BE2C (cell line): ENCODE results near the gene FKBP5.

Source experiments
- DNase-seq: peaks from one replicate; pipeline ENCODE4 v3.0.0-alpha.2; 2020
- H3K27me3 ChIP-seq: fragments of 250-450 bp; sonication (Bioruptor Pico); 2 replicates; pipeline ENCODE4 v1.5.1; 2020; ENCODE audit warnings: mild to moderate bottlenecking
- H3K36me3 ChIP-seq: fragments of 250-450 bp; sonication (Bioruptor Pico); 2 replicates; pipeline ENCODE4 v1.5.1; 2020; ENCODE audit warnings: mild to moderate bottlenecking
- H3K4me1 ChIP-seq: fragments of 250-450 bp; sonication (Bioruptor Pico); 2 replicates; pipeline ENCODE4 v1.5.1; 2020
- H3K4me3 ChIP-seq: 2 replicates; pipeline ENCODE4 v1.5.1; 2011; ENCODE audit warnings: low read depth, low read length
- H3K9me3 ChIP-seq: fragments of 250-450 bp; sonication (Bioruptor Pico); 2 replicates; pipeline ENCODE4 v1.5.1; 2020
- CTCF ChIP-seq: IDR thresholded peaks from 2 replicates; pipeline ENCODE4 v1.5.1; 2012; ENCODE audit warnings: mild to moderate bottlenecking, low read depth, low read length

Gene FKBP5

GRCh38 chr6:35596448-35597442, 92.0 kb downstream of the FKBP5 start:
- no peak for TF ChIP-seq CTCF
- Histone ChIP-seq H3K36me3 (peaks cover 44% of the 10 kb centered on the region), H3K4me1 (peaks cover 41% of the 10 kb centered on the region), H3K27me3 (no peaks in the 10 kb centered on the region), H3K4me3 (no peak overlapping the region), H3K9me3 (no peaks in the 10 kb centered on the region)
- DNase-seq, result peak; percentile 16

GRCh38 chr6:35594503-35595186, 94.1 kb downstream of the FKBP5 start:
- Histone ChIP-seq H3K4me1 (peaks cover 32% of the 10 kb centered on the region), H3K4me3 (no peak overlapping the region), H3K36me3 (peaks cover 56% of the 10 kb centered on the region), H3K9me3 (no peaks in the 10 kb centered on the region), H3K27me3 (no peaks in the 10 kb centered on the region)
- no peak for TF ChIP-seq CTCF
- DNase-seq, result no peak

GRCh38 chr6:35592178-35592577, 96.5 kb downstream of the FKBP5 start:
- H3K9me3 ChIP-seq, result no peaks in the 10 kb centered on the region
- H3K4me1 ChIP-seq, result peaks cover 12% of the 10 kb centered on the region
- H3K27me3 ChIP-seq, result no peaks in the 10 kb centered on the region
- TF ChIP-seq CTCF, result no peak
- H3K36me3 ChIP-seq, result peaks cover 62% of the 10 kb centered on the region
- DNase-seq, result no peak
- no peak overlapping the region for H3K4me3 ChIP-seq

GRCh38 chr6:35590622-35591066, 98.1 kb downstream of the FKBP5 start:
- Histone ChIP-seq H3K36me3 (peaks cover 56% of the 10 kb centered on the region), H3K9me3 (no peaks in the 10 kb centered on the region), H3K4me1 (peaks cover 3% of the 10 kb centered on the region; the same call in 1 of the 2 replicates), H3K4me3 (no peak overlapping the region), H3K27me3 (no peaks in the 10 kb centered on the region)
- TF ChIP-seq CTCF, result no peak
- DNase-seq, result no peak

- no peak for TF ChIP-seq CTCF
Observed at GRCh38 chr6:35589904-35590303, 98.8 kb downstream of the FKBP5 start.

More at GRCh38 chr6:35589904-35590303, 98.8 kb downstream of the FKBP5 start:
- no peak for DNase-seq
- peaks cover 4% of the 10 kb centered on the region; the same call in 1 of the 2 replicates for H3K4me1 ChIP-seq
- H3K36me3 ChIP-seq, result peaks cover 50% of the 10 kb centered on the region
- H3K4me3 ChIP-seq, result no peak overlapping the region
- no peaks in the 10 kb centered on the region for H3K27me3 ChIP-seq
- H3K9me3 ChIP-seq, result no peaks in the 10 kb centered on the region
